GM23248 (cell line): ENCODE results near the gene RENBP.

ENCODE experiments used
- EZH2 ChIP-seq: fragments of 200-600 bp; sonication (generic); IDR thresholded peaks from 2 replicates; pipeline ENCODE4 v1.6.1; 2018; ENCODE audit warnings: antibody characterized with exemption, mild to moderate bottlenecking; ENCODE audit not compliant: insufficient read depth, poor library complexity, severe bottlenecking
- EZH2phosphoT487 ChIP-seq: fragments of 200-600 bp; sonication (generic); IDR thresholded peaks from 2 replicates; pipeline ENCODE4 v1.6.1; 2018; ENCODE audit warnings: antibody characterized with exemption, moderate library complexity, mild to moderate bottlenecking, low read depth; ENCODE audit not compliant: insufficient read depth

DNA sequence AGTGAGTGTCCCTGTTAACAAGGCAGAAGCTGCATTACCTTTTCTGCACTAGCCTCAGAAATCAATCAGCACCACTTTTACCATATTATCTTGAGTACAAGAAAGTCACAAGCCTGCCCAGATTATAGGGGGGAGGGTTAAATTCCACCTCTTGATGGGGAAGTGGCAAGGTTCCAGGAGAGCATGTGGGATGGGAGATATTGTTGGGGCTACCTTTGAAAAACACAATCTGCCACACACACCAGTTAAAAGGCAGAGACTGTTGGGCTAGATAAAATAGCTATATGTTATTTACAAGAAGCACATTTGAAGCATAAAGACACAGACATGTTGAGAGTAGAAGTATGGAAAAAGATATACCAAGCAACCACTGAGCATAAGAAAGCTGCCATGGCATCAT, 46.5 kb downstream of the RENBP start:
- TF ChIP-seq EZH2: no peak
- no peak for TF ChIP-seq EZH2phosphoT487
